ENCODE data around the gene ZP1. TPM values are rescaled to one million over a fixed set of nuclear protein-coding genes. Genes with fewer than 3 reads are reported as not detected.

Gene ZP1
- total and polyA plus RNA-seq, 10 of the 15 experiments (the other 5 are each of a cell fraction or from before 2014, with no cell fraction given) = not detected

GRCh38 chr11:60902625-60903024 lies 35.3 kb downstream of the ZP1 start:
- in situ Hi-C loops (cut with MboI) (no loop called here), intact Hi-C loops (cut with micrococcal nuclease; ENCODE audit: unreplicated experiment) (no loop called here)
- peaks cover 34% of the 10 kb centered on the region for H3K79me2 ChIP-seq (ENCODE audit: control insufficient read depth, insufficient read depth, low read length)
- ATAC-seq = no peak
- TF ChIP-seq NFXL1 (IDR thresholded peaks at IDR 0.05; ENCODE audit: borderline replicate concordance) (no peak), CREM (IDR thresholded peaks at IDR 0.05; ENCODE audit: low read depth) (no peak), CHD4 (IDR thresholded peaks at IDR 0.05) (no peak), CHD1 (IDR thresholded peaks at IDR 0.05; ENCODE audit: low read depth, low read length) (no peak), ZNF592 (IDR thresholded peaks at IDR 0.05) (no peak), POLR2AphosphoS2 (IDR thresholded peaks at IDR 0.05; ENCODE audit: low read depth, low read length) (no peak), IRF5 (IDR thresholded peaks at IDR 0.05; ENCODE audit: borderline replicate concordance) (no peak), MLLT1 (IDR thresholded peaks at IDR 0.05) (no peak), JUNB (IDR thresholded peaks at IDR 0.05) (no peak), MYC (IDR thresholded peaks at IDR 0.05; ENCODE audit: insufficient read depth, insufficient read length, insufficient replicate concordance, low read length, severe bottlenecking) (no peak), FOXK2 (IDR thresholded peaks at IDR 0.05) (no peak), ZNF622 (IDR thresholded peaks at IDR 0.05) (no peak), RBBP5 (conservative IDR thresholded peaks at IDR 0.05) (no peak), ZNF274 (IDR thresholded peaks at IDR 0.05; ENCODE audit: insufficient read depth, insufficient read length) (no peak), PAX5 (IDR thresholded peaks at IDR 0.05; ENCODE audit: borderline replicate concordance, low read depth, low read length) (no peak), STAT3 (IDR thresholded peaks at IDR 0.05; ENCODE audit: low read depth, low read length) (no peak), BMI1 (IDR thresholded peaks at IDR 0.05; ENCODE audit: borderline replicate concordance) (no peak)
- TF ChIP-seq, protein P1, sequence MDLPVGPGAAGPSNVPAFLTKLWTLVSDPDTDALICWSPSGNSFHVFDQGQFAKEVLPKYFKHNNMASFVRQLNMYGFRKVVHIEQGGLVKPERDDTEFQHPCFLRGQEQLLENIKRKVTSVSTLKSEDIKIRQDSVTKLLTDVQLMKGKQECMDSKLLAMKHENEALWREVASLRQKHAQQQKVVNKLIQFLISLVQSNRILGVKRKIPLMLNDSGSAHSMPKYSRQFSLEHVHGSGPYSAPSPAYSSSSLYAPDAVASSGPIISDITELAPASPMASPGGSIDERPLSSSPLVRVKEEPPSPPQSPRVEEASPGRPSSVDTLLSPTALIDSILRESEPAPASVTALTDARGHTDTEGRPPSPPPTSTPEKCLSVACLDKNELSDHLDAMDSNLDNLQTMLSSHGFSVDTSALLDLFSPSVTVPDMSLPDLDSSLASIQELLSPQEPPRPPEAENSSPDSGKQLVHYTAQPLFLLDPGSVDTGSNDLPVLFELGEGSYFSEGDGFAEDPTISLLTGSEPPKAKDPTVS (IDR thresholded peaks at IDR 0.05; ENCODE audit: low read depth, low read length) = no peak
- RAD21 ChIA-PET (ENCODE audit: unreplicated experiment) = interaction anchor here (1.0 to 2.9 kb wide), 2 partner anchors 11 to 71 kb away, joined by 4 to 10 read pairs; partner anchors contain the start of gene TMEM109
- DNase-seq (ENCODE audit: low read depth, low spot score) = no peak
- no peaks in the 10 kb centered on the region for H3K27me3 ChIP-seq (replicated peaks in 1 of 2; ENCODE audit: control insufficient read depth in 2 of 2, insufficient read depth in 2 of 2, low read length in 1 of 2)
- peaks cover 25 to 36% of the 10 kb centered on the region in 2 experiments for H3K36me3 ChIP-seq (ENCODE audit: control insufficient read depth in 2 of 2, insufficient read depth in 2 of 2, low read length in 1 of 2)
- H3K4me2 ChIP-seq (ENCODE audit: control insufficient read depth, insufficient read depth) = no peak overlapping the region
- 81% methylated on average over 11 of the region's 11 CpGs for WGBS (ENCODE audit: insufficient coverage, insufficient replicate concordance, low lambda C conversion rate, missing lambda C conversion rate)
- POLR2A ChIA-PET = interaction anchor here (0.6 kb wide), 1 partner anchor 1214 kb away, joined by 4 read pairs; no protein-coding TSS in a partner anchor
- CTCF ChIA-PET = interaction anchor here (1.1 to 11.5 kb wide), 4 partner anchors 11 to 72 kb away, joined by 3 to 135 read pairs (median 34); partner anchors contain the start of gene TMEM109
- H4K20me1 ChIP-seq (ENCODE audit: control insufficient read depth, insufficient read depth) = peaks cover 12% of the 10 kb centered on the region
- H3K4me1 ChIP-seq (ENCODE audit: control insufficient read depth, insufficient read depth, low read length) = peaks cover 12% of the 10 kb centered on the region
- BruUV-seq (replicated peaks) = no TSS peak
- no peaks in the 10 kb centered on the region for H3K9me3 ChIP-seq (replicated peaks; ENCODE audit: control insufficient read depth, insufficient read depth, low read length)
- no peak for FAIRE-seq
- no peak overlapping the region for H2AFZ ChIP-seq (ENCODE audit: control insufficient read depth, low read depth, low read length)
- SMC1A ChIA-PET (ENCODE audit: uncharacterized antibody, unreplicated experiment) = interaction anchor here (1.2 to 8.0 kb wide), 8 partner anchors 8 to 284 kb away, joined by 3 to 57 read pairs (median 4); partner anchors contain the start of gene TMEM109
- no peak overlapping the region for H3K4me3 ChIP-seq
- no peak overlapping the region for H3K9ac ChIP-seq (ENCODE audit: control insufficient read depth, insufficient read depth, low read length)
- H3K27ac ChIP-seq (ENCODE audit: control insufficient read depth, insufficient read depth) = no peak overlapping the region
